NCI-H82 treated with DMSO at 0.1 percent for 48 hours (cell line): ENCODE measurements around the gene PSD.
A peak's percentile ranks its signal among the peaks of the same experiment; 100 is the strongest.

Source experiments
- DNase-seq: peaks from one replicate; lab custom pipeline; 2025; ENCODE audit not compliant: unreplicated experiment; lab: John Stamatoyannopoulos, UW

The PSD gene

GRCh38 chr10:102420714-102421506, 2.3 kb upstream of the PSD start, which contains the start of gene FBXL15:
TSS of gene FBXL15 (plus strand) at chr10:102420836. CDS start at chr10:102421130, 294 bp downstream.
- peak; percentile 82 for DNase-seq

DNA sequence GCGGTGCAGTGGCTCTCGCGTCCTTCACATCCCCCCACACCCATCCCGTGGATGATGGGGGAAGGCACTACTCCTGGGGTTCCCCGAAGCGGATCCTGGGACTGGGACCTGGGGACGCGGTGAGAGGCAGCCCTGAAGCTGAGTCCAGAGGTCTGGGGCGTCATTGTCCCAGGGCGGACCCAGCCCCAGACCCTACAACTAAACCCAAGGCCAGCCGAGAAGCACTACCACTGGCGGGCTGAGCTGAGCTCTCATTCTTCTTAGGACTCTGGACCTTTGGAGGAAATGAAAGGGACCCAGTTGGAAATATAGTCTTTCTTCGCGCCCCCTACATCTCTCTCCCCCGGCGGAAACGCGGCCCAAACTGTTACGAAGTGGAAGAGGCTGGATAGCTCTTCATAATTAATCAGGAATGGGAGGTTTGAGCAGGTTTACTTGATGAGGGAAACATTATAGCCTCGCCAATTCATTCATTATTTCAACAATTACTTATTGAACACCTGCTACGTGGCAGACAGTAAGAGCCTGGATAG, 1.7 kb upstream of the PSD start:
- DNase-seq = no peak

GRCh38 chr10:102419269-102420180, 940 bp upstream of the PSD start:
- peak; percentile 84 for DNase-seq

DNA sequence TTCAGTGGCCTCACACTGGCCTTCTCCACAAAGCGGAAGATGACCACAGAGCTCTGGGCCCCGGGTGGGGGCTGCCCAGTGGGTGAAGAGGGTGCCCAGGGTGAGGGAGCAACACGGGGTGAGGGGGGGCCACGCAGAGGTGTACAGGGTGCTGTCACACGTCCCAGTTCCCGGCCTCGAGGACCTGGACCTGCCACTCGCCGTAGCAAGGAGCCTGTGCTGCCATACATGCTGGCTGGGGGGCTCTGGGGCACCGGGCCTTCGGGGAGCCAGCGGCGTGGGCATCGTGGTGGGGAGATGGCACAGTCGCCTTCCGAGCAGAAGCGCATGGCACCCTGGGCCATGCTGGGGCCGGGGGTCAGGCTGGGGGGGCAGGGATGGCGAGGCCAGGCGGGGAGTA, 1.9 kb downstream of the PSD start:
- no peak for DNase-seq

DNA sequence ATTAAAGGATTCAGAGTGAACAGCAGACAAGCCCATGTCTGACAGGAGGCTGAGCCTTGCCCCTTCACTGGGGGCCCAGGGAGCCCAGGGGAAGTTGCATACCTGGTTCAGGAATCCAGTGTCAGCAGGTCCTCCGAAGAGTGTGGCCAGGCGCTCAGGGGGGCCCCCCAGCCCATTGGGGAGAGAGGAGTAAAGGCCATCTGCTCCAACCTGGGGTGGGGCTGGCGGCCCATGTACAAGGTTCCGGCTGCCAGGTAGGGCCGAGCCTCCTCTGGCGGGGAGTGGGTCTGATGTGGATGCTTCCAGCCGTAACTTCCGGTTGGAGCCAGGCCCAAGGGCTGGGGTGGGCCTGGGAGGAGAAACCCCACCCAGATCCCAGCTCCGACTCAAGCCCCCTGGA, 2.3 kb downstream of the PSD start:
- DNase-seq = no peak

GRCh38 chr10:102414749-102415148, 3.8 kb downstream of the PSD start:
- no peak for DNase-seq

GRCh38 chr10:102413806-102414561, 4.6 kb downstream of the PSD start:
- DNase-seq = no peak

DNA sequence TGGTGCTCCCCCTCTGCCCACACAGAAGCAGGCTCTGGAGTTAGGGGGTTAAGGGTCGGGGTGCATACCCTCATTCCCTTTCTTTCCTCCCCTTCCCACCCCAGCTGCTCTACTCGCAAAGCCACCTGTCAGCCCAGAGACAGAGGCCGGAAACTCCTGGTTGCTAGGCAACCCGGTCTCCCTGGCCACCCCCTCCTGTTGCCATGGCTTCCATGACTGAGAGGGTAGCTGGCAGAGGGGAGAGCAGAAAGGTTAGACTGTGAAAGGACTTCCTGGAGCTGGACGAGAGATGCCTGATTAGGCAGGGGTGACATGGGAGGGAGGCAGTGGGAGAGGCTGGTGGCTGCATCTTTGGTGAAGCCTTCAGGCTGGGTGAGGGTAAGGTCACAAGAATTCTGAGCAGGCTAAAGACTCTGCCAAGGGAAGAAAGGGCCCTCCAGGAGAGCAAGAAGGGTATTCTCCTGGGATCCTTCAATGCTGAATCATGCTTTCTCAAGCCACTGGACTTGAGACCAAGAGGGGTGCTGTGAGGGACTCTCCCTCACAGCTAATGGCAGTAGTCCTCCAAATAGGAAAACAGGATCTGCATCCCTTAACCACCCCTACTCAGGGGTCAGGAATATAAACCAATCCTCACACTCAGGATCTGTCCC, 5.4 kb downstream of the PSD start:
- no peak for DNase-seq

DNA sequence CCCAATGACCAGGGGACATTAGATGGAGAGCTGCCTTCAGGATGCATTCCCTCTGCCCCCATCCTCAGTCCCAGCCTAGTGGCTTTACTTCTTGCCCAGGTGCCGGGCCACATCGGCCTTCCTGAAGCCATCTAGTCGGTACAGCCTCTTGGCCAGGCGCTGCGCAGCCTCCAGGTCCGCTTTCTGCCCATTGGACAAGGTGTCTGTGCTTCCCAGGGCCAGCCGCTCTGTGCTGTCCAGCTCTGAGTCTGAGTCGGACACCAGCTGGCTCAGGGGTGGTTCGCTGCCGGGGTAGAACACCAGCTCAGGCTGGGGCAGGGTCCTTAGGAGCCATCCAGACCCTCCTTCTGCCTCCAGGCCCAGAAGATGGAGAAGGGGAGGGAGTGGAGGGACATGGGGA, 6.3 kb downstream of the PSD start:
- no peak for DNase-seq

- DNase-seq = no peak
Observed at GRCh38 chr10:102411341-102412255, 7.0 kb downstream of the PSD start.

DNA sequence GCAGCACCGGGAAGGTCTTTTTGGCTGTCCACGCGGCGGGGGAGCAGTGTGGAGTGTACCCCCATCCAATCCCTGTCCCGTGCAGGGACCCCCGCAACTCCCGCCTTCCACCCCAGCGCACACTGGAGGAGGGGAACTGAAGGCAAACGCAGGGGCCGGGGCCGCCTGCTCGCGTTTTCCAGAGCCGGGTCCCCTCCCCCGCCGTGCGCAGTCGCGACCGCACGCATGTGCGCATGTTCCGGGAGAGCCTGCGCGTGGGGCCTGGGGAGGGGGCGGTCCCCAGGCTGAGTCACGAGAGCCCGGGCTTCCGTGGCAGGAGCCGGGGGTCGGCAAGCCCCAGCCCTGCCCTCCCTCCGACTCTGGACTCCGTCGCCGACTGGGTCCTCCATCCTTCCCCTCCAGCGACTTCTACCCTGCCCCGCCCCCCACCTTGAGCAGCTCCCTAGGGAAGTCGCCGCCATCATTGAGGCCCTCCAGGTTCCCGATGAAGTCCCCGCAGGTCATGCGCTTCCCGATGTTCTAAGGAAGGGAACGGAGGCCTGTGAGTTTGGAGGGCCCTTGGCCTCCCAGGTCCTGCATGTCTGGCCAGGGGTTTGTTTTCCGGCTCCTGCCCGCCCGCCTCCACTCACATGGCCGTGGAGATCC, 8.0 kb downstream of the PSD start:
- DNase-seq = no peak

DNA sequence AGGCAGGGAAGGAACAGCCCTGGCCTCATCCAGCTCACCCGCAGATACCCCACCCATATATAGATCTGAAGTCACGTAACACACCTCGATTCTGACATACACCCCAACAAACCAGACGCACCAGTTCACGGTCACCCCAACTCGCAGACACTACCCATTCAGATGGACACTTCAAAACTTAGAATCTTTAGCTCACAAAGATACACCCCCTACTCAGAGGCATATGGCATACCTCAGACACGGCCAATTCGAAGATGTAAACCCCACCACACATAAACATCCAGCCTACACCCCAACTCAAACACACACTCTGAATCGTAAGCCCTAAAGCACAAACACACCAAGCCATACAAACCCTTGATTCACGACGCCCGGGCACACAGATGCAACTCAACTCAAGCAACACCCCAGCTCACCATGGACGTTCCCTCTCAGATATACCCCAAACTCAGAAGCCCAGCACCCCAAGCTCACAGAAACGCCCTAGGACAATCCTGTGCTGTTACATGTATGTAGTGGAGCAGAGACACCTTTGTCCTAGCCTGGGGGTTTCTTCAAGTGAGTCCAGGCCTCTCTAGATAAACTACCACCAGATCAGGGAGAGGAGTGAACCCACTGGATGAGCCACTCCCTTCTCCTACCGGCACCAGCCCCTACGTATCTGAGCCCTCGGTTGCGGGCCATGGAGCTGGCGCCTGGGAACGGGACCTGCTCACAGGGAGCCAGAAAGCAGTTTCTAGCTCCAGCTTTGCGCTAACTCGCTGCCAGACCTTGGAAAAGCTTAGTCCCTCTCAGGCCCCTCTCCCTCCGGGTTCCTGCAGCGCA, 8.8 kb downstream of the PSD start:
- no peak for DNase-seq

DNA sequence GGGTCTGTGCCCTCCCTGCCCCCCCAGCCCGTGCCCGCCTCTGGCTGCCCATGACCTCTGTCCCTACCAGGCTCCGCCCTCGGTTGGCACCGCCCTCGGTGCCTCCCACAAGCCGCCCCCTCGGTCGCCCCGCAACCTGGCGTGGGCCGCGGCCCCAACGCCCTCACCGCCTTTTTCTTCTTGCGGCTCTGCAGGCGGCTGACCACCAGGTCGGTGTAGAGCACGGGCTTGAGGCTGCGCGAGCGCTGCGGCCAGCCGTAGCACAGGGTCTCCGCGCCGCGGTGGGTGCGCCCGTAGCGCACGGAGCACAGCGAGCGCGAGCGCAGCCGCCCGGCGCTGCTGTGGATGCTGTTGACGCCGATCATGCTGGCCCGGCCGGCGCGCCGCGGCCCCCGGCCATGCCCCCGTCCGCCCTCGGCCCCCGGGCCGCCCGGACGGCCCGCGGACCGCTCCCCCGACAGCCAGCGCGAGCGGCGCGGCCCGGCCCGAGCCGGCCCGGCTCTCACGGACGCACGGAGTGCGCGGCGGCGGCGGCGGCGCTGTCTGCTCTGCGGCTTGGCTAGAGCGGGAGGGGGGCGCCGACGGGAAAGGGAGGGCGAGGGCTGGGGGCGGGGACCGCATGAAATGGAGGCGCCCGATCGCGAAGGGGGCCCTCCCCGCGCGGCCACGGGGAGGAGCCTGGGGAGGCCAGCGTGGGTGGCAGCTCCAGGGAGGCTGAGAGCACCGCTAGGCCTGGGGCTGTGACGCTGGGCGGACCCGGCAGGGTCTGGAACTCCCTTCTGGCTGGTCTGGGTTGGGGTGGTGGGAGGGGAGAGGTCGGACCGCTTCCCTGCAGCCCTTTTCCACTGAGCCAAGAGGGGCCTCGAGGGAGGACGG, 9.6 kb downstream of the PSD start:
- no peak for DNase-seq

DNA sequence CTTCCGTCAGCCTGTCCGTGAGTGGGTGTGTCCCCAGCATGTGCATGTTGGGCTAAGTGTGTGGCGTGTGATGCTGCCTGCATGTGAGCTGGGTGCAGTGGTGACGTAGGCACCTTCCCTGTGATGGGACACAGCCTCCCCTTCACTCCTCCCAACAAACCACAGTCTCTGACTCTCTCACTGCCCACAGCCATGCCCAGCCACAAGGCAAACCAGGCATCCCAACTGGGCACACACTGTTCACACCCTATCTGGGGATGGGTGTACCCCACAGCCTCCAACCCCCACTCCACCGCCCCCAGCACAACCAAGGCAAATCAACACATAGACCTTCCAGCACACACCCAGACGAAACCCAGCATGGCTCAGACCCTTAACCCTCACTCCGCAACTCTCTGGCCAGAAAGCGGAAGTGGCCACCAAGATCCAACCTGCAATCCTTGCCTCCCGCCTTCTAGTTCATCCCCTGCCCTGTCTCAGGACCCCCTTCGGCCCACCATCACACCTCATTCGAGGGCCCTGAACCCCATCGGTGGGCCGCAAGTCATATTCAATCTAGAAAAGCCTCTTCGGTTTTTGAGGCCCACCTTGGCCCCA, 10.4 kb downstream of the PSD start:
- no peak for DNase-seq

DNA sequence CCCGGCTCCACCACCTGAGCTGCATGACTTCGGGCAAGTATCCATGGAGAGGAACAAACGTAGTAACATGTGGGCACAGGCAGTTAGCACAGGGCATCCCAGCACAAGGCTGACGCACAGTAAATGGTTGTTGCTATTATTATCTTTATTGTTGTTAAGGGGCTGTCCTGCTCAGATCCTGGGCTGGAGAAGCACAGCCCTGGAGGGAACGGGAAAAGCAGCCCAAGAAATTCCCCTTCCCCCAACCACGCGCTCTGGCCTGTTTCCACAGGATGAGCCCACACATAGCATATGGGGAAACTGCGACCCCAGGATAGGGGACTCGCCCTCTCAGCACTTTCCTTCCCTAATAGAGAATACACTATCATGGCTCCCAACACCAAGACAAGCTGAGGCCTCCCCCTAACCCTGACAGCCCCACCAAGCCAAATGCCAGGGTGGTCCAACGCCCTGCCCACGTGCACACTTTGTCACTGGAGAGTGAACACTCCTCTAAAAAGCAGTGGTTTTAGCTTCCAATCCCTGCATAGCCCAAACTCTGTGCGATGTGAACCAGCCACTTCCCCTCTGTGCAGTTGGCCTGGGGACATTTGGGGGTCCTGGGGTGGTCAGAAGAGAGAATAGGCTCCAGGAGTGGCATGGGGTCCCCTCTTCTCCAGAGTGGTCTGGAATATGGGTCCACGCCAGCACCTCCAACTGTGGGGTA, 11.0 kb downstream of the PSD start:
- no peak for DNase-seq

GRCh38 chr10:102406815-102407214, 11.8 kb downstream of the PSD start:
- DNase-seq = no peak
